Iris pigment epithelial cell (primary cell): ENCODE measurements around the gene ZNF74.
A peak's percentile ranks its signal among the peaks of the same experiment; 100 is the strongest.

Experiments
- DNase-seq: peaks from one replicate; pipeline ENCODE4 v3.0.0-alpha.2; 2011; ENCODE audit warnings: low read depth

ZNF74 gene

GRCh38 chr22:20433191-20433590, 39.2 kb downstream of the ZNF74 start:
- DNase-seq, result no peak

- DNase-seq, result no peak
Measured at GRCh38 chr22:20433686-20434241, 39.8 kb downstream of the ZNF74 start.

GRCh38 chr22:20434264-20434751, 40.4 kb downstream of the ZNF74 start:
- DNase-seq, result no peak

GRCh38 chr22:20434773-20435172, 40.8 kb downstream of the ZNF74 start:
- DNase-seq, result no peak

GRCh38 chr22:20435436-20436306, 41.7 kb downstream of the ZNF74 start:
- DNase-seq, result no peak

- peak; percentile 43 for DNase-seq
Measured at GRCh38 chr22:20436307-20436767, 42.4 kb downstream of the ZNF74 start.

- peak; percentile 27 for DNase-seq
Measured at GRCh38 chr22:20436768-20437612, 43.0 kb downstream of the ZNF74 start.

- DNase-seq, result peak; percentile 61
Measured at GRCh38 chr22:20437613-20438426, 43.9 kb downstream of the ZNF74 start, which contains the start of gene SCARF2. TSS of gene SCARF2 (minus strand) at chr22:20437825. CDS start at chr22:20437754, 71 bp downstream.

- DNase-seq, result no peak
Measured at GRCh38 chr22:20438427-20438677, 44.4 kb downstream of the ZNF74 start.

- DNase-seq, result no peak
Measured at GRCh38 chr22:20438678-20439492, 44.9 kb downstream of the ZNF74 start.

GRCh38 chr22:20439556-20439927, 45.6 kb downstream of the ZNF74 start:
- DNase-seq, result no peak

GRCh38 chr22:20439928-20440575, 46.1 kb downstream of the ZNF74 start:
- no peak for DNase-seq

GRCh38 chr22:20440637-20441591, 47.0 kb downstream of the ZNF74 start:
- no peak for DNase-seq

- peak; percentile 40 for DNase-seq
Measured at GRCh38 chr22:20441631-20442484, 47.9 kb downstream of the ZNF74 start.

- DNase-seq, result no peak
Measured at GRCh38 chr22:20442485-20443284, 48.7 kb downstream of the ZNF74 start.

- DNase-seq, result no peak
Measured at GRCh38 chr22:20444325-20444724, 50.4 kb downstream of the ZNF74 start.

GRCh38 chr22:20446383-20446970, 52.5 kb downstream of the ZNF74 start:
- DNase-seq, result no peak
